Measurements from ENCODE around the gene PREPL.
"Not testable (repeated sequence)": the region's sequence is repeated elsewhere in the genome, so short reads cannot be mapped to it uniquely, and the experiment has no call there.

Gene PREPL

GRCh38 chr2:44347526-44347925 is 13.8 kb downstream of the PREPL start:
- no peak for DNase-seq

- DNase-seq = no peak
Measured at GRCh38 chr2:44342854-44343253, 18.4 kb downstream of the PREPL start.

GRCh38 chr2:44335806-44336538 is 25.3 kb downstream of the PREPL start:
- DNase-seq = no peak

GRCh38 chr2:44333994-44334393 is 27.3 kb downstream of the PREPL start:
- no peak for DNase-seq

GRCh38 chr2:44330801-44331200 is 30.5 kb downstream of the PREPL start:
- no peak for DNase-seq

- no peak for DNase-seq
Measured at GRCh38 chr2:44329343-44329742, 32.0 kb downstream of the PREPL start.

- no peak for DNase-seq
Measured at GRCh38 chr2:44328750-44329149, 32.5 kb downstream of the PREPL start.

GRCh38 chr2:44326548-44327264 is 34.6 kb downstream of the PREPL start:
- DNase-seq = no peak

- no peak for DNase-seq
Measured at GRCh38 chr2:44325897-44326296, 35.4 kb downstream of the PREPL start.

GRCh38 chr2:44324971-44325426 is 36.3 kb downstream of the PREPL start:
- no peak for DNase-seq

GRCh38 chr2:44321360-44321759 is 39.9 kb downstream of the PREPL start:
- no peak for DNase-seq

GRCh38 chr2:44320832-44321231 is 40.5 kb downstream of the PREPL start:
- no peak for DNase-seq

- DNase-seq = no peak
Measured at GRCh38 chr2:44315945-44316344, 45.3 kb downstream of the PREPL start.

- DNase-seq = peak; percentile 40 to 69
Measured at GRCh38 chr2:44314362-44314761, 46.9 kb downstream of the PREPL start.

GRCh38 chr2:44310287-44310686 is 51.0 kb downstream of the PREPL start:
- DNase-seq = no peak

- no peak for DNase-seq
Measured at GRCh38 chr2:44305882-44306281, 55.4 kb downstream of the PREPL start.

- DNase-seq = no peak
Measured at GRCh38 chr2:44304258-44304657, 57.0 kb downstream of the PREPL start.

GRCh38 chr2:44303766-44304165 is 57.5 kb downstream of the PREPL start:
- DNase-seq = not testable (repeated sequence)

- DNase-seq = no peak
Measured at GRCh38 chr2:44301111-44301510, 60.2 kb downstream of the PREPL start.

GRCh38 chr2:44299635-44300034 is 61.7 kb downstream of the PREPL start:
- no peak for DNase-seq

- DNase-seq = no peak
Measured at GRCh38 chr2:44297431-44297830, 63.9 kb downstream of the PREPL start.

- DNase-seq = no peak
Measured at GRCh38 chr2:44296653-44297052, 64.6 kb downstream of the PREPL start.

GRCh38 chr2:44295633-44296359 is 65.5 kb downstream of the PREPL start:
- DNase-seq = no peak

- no peak for DNase-seq
Measured at GRCh38 chr2:44295113-44295512, 66.2 kb downstream of the PREPL start.

All from inflammatory macrophage treated with lipopolysaccharide for 1 hour (primary cell).